DOHH2 (cell line): ENCODE data around the gene STEAP4.

Experiments
- EZH2phosphoT487 ChIP-seq: fragments of 200-600 bp; sonication (generic); IDR thresholded peaks from 2 replicates; pipeline ENCODE4 v1.6.1; 2017; ENCODE audit warnings: borderline replicate concordance, mild to moderate bottlenecking, antibody characterized with exemption, low read length, moderate library complexity, mixed read lengths
- TF ChIP-seq, protein P1 (sequence below): fragments of 200-600 bp; sonication (generic); IDR thresholded peaks from one replicate; pipeline ENCODE4 v1.5.1; 2014; ENCODE audit warnings: antibody characterized with exemption, mild to moderate bottlenecking, low read depth, low read length; ENCODE audit not compliant: poor library complexity, severe bottlenecking

DNA sequence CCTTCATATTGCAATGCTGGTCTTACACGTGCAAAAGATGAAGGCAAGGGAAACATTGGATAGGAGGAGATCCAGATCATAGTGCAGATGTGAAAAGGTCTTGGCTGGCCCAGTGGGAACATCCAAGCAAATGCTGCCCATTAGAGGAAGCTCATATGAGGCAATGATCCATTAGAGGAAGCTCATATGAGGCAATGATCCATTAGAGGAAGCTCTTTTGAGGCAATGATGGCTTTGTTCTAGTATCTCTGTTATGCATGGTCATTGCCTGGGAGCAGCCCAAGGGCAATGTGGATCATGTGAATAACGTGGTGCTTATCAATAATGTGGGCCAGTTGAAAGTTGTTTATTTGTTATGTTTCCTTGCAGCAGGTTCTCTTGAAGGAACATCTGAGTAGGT lies 37.8 kb downstream of the STEAP4 start:
- TF ChIP-seq, protein P1, sequence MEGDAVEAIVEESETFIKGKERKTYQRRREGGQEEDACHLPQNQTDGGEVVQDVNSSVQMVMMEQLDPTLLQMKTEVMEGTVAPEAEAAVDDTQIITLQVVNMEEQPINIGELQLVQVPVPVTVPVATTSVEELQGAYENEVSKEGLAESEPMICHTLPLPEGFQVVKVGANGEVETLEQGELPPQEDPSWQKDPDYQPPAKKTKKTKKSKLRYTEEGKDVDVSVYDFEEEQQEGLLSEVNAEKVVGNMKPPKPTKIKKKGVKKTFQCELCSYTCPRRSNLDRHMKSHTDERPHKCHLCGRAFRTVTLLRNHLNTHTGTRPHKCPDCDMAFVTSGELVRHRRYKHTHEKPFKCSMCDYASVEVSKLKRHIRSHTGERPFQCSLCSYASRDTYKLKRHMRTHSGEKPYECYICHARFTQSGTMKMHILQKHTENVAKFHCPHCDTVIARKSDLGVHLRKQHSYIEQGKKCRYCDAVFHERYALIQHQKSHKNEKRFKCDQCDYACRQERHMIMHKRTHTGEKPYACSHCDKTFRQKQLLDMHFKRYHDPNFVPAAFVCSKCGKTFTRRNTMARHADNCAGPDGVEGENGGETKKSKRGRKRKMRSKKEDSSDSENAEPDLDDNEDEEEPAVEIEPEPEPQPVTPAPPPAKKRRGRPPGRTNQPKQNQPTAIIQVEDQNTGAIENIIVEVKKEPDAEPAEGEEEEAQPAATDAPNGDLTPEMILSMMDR, result no peak
- no peak for TF ChIP-seq EZH2phosphoT487
